ENCODE data around the gene MYO18B.
"Not testable (repeated sequence)": the region's sequence is repeated elsewhere in the genome, so short reads cannot be mapped to it uniquely, and the experiment has no call there.

MYO18B gene, protein sequence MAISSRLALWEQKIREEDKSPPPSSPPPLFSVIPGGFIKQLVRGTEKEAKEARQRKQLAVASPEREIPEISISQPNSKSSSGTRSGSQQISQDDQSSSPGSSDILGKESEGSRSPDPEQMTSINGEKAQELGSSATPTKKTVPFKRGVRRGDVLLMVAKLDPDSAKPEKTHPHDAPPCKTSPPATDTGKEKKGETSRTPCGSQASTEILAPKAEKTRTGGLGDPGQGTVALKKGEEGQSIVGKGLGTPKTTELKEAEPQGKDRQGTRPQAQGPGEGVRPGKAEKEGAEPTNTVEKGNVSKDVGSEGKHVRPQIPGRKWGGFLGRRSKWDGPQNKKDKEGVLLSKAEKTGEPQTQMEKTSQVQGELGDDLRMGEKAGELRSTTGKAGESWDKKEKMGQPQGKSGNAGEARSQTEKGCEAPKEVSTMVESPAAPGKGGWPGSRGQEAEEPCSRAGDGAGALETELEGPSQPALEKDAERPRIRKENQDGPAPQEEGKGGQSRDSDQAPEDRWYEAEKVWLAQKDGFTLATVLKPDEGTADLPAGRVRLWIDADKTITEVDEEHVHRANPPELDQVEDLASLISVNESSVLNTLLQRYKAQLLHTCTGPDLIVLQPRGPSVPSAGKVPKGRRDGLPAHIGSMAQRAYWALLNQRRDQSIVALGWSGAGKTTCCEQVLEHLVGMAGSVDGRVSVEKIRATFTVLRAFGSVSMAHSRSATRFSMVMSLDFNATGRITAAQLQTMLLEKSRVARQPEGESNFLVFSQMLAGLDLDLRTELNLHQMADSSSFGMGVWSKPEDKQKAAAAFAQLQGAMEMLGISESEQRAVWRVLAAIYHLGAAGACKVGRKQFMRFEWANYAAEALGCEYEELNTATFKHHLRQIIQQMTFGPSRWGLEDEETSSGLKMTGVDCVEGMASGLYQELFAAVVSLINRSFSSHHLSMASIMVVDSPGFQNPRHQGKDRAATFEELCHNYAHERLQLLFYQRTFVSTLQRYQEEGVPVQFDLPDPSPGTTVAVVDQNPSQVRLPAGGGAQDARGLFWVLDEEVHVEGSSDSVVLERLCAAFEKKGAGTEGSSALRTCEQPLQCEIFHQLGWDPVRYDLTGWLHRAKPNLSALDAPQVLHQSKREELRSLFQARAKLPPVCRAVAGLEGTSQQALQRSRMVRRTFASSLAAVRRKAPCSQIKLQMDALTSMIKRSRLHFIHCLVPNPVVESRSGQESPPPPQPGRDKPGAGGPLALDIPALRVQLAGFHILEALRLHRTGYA (N-terminal part only)

DNA sequence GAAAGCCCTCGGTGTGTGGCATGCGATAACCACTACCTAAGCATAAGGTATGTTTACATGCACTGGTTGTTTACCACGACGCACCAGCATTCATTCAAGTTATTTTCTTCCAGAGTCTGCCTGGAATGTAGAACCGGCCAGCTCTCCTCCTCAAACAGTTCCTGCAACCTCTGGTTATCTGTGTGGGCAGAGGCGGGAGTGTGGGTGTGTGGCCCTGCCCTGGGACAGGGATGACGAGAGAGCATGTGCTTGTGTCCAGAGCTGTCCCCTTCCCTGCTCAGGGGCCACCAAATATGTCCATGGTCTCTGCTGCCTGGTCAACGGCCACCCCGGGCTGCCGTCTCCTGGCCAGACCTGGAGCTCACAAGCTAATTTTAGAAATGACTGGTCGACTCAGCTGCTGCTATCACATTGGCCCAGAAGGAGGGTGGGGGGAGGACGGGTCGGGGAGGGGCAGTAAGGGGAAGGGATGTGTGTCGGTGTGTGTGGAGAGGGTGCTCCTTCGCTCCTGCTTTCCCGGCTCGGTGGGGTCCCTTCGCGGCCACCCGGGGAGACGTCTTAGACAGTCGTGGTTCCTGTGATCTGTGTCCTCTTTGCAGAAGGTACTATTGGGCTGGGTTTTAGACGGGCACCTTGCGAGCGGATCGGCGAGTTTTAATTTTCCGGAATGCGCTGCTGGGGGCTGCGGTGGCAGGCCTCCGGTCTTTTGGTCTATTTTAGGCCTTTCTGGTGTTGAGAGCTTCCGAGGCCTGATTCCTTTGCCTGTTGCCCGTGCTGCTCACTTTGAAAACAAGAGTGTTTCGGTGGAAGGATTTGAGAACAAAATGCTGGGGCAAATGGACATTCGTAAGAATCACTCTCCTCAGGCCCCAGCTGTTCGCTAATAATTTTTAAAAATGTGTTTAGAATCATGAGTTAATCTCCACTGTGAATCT, at the start of gene MYO18B:
Gene MYO18B (plus strand): TSS at position 497 of the 935 bp plus-strand sequence. CDS start 18,905 bp downstream, outside the sequence.
- no peak for DNase-seq (ENCODE audit: low read depth)

DNA sequence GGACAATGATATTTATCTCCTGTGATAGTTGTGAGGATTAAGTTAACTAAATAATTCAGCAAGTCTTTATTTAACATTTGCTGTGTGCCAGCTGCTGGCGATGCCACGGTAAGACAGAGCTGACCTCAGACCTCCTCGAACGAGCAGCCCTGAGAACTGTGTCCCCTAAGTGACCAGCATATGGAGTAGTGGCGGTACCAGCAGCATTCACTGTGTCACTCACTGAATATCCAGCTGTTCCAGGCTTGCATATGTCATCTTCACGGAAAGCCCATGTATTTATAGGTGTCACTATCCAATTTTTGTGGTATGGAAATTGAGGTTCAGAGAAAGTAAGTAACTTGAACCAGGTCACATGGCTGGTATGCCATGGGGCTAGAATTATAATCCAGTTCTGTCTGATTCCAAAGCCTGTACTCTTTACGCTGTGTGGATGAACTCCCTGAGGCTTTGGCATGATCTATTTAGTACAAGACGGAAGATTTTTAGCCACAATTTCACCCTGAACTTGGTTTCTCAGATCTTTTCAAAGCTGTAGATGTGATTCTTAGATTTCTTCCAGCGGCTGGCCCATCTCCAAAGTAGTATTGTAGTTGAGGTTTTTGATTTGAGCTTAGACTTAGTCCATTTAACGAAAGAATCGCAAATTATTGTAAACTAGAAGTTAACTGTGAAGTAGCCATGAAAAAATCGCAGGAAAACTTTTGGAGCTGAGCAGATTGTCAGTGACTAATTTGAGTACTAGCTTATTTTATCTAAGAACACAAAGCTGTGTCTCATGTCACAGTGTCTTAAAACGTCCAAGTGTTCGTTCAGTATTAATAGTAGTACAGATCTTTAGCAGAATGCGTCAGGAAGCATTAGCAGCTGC, 49.4 kb upstream of the MYO18B start:
- DNase-seq (ENCODE audit: low read depth): no peak

DNA sequence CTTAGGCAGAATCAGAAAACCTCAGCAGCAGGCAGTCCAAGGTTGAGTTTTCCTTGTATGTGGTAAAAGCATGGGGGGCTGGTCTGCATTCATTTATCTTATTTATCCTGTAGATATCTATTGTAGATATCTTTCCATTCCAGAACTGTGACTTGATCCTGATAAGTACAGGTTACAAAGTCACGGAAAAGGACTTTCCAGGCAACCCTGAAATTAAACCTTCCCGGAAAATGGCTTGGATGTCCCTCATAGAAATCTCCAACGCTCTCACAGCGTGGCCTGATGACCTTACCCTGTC, 48.8 kb upstream of the MYO18B start:
- no peak for DNase-seq (ENCODE audit: low read depth)

DNA sequence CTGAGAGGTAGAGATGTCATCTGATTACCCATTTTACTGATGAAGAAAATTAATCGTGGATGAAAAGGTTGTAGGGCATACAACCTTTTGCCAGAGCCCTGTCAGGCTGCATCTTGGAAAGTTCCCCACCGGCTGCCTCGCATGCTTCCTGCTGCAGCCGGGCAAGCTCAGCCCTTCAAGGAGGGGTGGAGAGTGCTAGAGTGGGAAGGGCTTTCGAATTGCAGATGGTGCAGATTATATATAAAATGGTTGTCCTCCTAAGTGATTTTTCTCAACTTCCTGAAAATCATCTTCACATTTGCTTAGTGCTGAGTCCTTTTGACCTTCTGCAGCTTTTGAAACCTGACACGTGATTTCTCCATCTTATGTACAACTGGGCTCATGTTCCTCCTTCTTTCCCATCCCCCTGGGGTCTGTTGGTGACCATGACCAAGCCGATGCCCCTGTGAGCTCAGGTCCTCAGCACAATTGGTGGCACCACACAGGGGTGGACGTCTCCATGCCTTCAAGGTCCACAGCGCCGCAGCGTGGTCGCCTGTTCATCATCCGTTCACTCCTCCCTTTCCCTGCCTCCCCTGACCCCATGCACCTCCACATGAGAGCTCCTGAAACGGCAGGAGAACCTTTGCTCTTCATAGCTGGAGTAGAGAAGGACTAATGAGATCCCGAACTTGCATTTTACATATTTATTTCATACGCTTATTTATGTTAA, 47.6 kb upstream of the MYO18B start:
- no peak for DNase-seq (ENCODE audit: low read depth)

DNA sequence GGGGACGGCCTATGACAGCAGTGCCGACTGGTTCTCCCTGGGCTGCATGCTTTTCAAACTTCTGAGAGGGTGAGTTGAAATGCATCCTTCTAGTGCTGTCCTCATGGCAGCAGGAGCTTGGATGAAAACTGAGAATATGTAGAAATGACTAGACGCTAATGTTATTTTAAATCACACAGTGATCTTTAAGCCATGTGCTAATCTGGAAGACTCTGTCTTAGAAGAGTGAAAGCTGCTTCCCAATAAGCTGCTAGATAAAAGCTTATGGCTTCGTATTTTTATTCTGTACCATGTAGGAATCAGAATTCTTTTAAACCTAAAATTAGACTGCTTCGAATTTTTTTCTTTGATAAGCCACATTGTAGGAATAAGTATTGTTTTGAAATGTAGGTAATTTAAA, 46.8 kb upstream of the MYO18B start:
- DNase-seq (ENCODE audit: low read depth): no peak

DNA sequence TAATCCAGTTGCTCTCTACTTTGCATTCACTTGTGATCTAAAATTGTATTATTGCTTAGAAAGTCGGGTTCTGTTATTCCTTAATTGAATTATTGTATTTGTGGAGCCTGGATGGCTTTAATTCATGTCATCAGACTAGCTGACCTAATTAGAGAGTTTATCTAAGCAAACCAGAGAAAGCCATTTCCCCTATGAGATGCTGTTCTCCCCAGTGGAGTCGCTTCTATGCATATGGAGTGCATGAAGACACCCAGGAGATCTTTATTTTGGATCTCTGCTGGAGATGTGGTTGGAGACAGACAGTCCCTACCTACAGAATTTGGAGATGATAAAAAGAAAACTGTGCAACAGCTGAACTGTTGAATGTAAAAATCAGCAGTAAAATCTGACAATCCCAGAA, 45.2 kb upstream of the MYO18B start:
- DNase-seq (ENCODE audit: low read depth): no peak

DNA sequence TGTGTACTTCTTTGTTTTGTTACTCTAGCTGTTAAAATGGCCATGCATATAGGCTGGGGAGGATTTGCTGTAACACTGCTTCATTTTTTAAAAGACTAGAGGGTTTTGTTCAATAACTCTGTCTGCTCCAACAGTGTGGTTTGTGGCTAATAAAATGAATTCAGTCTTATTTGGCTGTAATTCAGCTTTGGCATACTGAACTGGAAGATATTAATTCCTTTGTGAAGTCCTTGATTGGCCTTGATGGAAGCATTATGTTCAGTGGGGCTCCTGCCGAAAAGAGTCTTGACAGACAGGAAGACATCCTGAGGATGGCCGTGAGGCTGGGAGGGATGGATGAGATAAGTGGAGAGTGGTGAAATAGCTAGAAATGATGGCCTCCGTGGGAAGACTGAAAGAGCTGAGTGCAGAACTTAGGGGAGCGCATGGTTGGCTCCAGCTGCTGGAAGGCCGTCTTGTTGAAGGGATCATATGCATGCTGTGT, 44.8 kb upstream of the MYO18B start:
- DNase-seq (ENCODE audit: low read depth): no peak

DNA sequence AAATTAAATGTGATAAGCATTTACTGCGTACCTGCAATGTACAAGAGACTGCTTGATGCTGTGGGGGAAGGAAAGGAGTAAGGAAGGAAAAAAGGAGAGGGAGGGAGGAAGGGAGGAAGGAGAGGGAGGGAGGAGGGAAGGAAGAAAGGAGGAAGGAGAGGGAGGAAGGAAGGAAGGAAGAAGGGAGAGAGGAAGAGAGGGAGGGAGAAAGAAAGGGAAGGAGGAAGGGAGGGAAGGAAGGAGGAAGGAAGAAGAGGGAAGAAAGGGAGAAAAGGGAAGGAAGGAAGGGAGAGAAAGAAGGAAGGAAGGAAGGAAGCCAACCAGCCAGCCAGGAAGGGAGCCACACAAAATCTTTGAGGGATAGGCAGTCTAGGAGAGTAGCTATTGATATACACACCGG, 44.0 kb upstream of the MYO18B start:
- DNase-seq (ENCODE audit: low read depth): no peak

DNA sequence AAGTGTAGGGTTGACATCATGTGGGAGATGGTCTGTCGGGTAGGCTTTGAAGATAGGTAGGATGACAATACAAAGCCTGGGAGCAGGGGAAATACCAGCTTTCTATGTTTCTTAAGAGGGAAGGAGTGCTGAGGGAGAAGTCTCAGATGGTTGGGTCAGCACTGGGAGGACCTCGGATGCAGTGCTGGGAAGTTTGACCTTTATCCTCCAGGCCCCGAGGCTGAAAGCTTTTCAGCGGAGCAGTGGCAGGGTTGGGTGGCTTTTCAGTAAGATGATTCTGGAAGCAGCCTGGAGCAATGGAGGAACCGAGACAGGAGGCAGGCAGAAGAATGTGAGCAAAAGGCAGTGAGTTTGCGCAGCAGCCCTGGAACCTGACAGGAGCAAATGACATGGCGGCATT, 43.5 kb upstream of the MYO18B start:
- DNase-seq (ENCODE audit: low read depth): no peak

DNA sequence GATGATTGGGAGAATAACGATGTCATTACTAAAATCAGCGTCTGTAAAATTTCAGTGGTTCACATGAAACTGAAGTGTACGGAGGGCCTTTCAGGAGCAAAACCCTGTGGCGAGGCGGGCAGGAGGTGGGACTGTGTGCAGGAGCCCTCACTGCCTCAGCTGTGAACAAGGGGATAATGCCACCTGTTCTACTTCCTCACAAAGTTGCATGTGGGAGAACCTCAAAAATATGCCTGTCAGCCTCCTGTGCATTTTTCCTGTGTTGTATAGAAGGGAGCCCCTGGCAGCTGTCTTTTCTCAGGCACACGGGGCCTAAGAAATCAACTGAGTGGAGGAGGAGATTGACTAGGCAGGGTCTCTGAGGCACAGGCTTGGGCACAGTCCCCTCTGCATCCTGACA, 43.0 kb upstream of the MYO18B start:
- DNase-seq (ENCODE audit: low read depth): no peak

DNA sequence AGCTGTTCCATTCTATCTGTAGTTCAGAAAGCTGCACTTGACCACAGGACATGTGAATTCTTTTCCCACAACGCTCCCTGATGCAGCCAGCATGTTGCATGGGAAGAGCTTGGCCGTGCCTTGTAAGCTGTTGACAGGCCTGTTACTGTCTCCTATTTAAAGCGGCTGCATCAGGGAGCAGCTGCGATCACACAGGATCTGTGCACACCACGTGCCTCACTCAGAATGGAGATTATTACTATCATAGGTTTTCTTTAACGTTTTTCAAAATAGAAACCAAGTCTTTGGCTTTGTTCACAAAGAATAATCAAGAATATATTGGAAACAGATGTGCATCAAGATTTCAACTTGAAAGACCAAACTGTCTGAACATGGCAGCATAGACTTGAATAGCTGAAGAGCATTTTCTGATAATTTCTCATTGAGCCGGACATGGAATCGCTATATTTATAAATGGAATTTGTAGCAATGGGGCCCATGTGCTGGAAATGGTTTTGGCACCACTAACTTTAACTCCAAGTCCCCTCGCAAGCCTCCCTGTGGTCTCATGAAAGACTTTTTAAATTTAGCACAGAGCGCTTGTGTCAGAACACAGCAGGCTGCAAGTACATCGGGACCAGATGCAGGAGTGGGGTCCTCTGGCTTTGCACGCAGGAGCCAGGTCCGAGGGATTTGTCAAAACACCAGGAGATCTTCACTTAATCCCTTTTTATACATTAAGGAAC, 40.8 kb upstream of the MYO18B start:
- no peak for DNase-seq (ENCODE audit: low read depth)

DNA sequence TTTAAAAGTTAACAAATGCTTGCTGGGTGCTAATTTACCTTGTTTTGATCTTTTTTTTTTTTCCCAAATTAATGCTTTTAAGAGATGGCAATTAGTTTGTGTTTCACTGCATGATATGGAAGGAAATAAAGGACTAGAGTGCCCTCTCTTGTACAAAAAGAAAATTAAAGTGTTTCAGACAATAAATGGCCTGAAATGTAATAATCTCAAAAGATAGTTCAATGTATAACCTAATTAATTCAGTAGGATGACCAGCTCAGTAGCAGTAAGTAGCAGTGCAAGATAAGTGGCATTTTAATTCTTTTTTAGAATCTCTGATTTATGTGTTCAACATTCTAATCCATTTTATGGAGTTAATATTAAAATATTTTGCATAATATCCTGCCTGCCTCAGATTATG, 39.9 kb upstream of the MYO18B start:
- DNase-seq (ENCODE audit: low read depth): no peak

DNA sequence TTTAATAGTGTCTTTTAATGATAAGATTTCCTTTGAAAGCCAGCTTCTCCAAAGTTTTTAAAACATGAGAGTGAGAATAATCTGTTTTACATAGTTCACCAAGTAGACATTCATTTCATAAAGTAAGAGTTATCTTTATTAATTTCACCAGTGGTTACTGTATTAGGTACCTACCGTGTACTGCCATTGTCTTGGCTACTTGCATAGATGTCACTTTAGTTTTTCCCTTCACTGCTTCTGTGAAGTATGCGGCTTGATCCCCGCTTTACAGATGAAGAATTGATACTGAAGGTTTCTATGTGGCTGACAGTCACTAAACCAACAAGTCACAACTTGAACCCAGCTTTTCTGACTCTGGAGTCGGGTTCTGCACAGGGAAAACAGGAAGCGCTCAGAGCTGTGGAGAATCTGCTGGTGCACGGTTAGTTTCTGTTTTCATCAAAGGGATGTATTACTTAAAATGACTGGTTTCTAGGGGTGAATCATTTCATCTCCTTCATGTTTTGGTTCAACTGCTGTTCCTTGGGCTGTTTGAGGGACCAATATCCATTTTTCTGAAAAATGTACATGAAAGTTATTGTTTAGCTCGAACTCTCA, 39.3 kb upstream of the MYO18B start:
- peak; percentile 15 for DNase-seq (ENCODE audit: low read depth)

DNA sequence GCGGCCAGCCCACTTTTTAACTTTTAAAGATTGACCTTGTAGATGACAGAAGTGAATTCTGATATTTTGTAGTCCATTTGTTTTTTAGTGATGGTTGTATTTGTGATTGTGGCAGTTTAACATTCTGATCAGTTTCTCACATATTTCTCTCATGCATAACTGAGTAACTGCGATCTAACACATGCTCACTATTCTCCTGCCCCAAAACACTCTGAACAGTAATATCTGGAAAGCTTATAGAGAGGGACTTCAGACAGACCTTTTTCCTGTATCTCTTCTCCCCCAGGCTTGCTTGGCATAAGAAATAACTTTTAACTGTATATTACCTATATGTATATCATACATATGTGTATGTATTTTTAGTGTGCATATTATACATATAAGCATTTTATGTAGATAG, 37.3 kb upstream of the MYO18B start:
- DNase-seq (ENCODE audit: low read depth): no peak

DNA sequence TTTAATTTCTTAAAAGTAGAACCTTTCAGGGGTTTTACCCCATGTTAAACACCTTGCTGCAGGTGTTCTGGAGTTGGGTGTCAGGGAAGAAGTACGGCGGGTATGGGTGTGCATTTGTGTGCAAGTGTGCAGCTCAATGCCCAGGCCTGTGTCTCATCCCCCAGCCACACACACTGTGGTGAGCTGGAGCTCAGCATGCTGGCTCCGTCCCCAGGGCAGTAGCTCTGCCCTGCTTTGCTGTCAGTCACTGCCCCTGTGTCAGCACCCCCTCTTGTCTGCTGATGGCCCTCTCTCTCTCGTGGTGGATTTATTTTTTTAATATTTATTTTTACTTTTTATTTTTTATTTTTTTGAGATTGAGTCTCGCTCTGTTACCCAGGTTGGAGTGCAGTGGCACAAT, 35.8 kb upstream of the MYO18B start:
- no peak for DNase-seq (ENCODE audit: low read depth)

DNA sequence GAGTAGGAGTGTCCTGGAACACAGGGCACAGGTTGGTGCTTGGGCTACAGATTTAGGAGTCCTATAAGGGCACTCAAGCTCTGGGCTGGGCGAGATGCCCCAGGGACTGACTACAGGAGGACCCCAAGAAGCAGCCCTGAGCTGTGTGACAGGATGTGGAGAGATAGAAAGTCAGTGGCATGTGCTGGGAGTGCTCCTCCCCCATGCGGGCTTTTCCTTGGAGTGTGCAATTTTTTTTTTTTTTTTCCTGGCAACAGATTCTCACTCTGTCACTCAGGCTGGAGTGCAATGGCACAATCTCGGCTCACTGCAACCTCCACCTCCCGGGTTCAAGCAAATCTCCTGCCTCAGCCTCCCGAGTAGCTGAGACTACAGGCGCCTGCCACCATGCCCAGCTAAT, 33.6 kb upstream of the MYO18B start:
- DNase-seq (ENCODE audit: low read depth): not testable (repeated sequence)

DNA sequence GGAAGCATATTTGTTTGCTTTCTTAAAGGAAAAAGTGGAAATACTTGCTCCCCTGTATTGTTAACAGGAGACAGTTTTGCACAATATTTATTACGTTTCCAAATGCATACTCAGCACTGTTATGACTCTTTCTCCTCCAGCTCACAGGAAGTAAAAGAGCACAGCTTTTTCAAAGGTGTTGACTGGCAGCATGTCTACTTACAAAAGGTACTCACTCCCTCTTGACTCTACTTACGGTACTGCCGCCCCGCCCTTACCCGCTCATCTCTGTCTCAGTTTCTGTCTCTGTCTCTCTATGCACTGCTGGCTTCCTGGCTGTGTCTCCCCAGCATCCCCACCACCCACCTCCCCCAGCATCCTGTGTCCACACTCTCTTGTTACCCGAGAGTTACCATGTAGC, 32.2 kb upstream of the MYO18B start:
- DNase-seq (ENCODE audit: low read depth): peak; percentile 23

DNA sequence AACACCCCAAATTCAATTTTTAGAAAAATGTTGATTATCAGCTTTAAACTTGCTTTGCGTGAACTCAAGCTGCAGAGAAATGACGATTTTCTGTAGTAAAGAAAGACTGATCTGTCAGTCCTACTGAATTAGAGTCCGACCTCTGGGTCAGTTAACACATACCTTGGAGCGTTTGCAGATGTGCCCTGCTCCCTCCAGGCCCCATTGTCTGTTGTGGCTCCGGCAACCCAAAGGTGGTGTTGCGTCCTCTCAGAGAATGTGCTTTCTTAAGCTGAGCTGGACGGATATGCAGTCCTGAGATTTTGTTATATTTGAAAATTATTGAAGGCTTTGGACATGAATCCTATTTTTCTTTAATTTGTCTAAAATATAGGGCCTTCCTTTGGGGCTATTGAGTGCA, 31.5 kb upstream of the MYO18B start:
- DNase-seq (ENCODE audit: low read depth): no peak

DNA sequence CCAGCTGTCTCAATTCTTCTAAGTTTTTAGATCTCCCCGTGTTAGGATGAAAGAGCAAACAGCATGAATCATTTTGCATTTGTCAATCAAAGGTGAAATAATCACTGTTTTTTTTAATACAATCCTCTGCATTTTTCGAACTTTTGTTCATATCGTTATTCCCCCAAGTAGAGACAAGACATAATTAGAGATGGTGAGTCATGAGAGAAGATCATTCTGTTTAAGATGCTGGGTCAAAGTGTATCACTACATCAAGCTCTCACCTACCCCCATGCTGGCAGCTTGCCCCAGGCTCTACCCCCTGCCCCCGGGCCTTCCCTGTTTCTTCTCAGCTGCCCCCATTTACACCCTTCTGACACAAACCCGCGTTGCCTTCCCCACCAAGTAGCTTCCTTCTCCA, 30.5 kb upstream of the MYO18B start:
- DNase-seq (ENCODE audit: low read depth): no peak
